Breast epithelium (tissue), 4 donors: ENCODE measurements around the gene TAS2R41. TPM values are rescaled to one million over a fixed set of nuclear protein-coding genes. Genes with fewer than 3 reads are reported as not detected.

Experiments used
- DNase-seq, 2 donors: peaks; one replicate each; pipeline ENCODE4 v3.0.0-alpha.2; 2019; ENCODE audit warnings: low spot score in 2 of 2
- H3K27ac ChIP-seq, 2 donors: fragments of 200-600 bp; sonication (generic) in 1 of 2; one replicate each; pipeline ENCODE4 v1.5.1; 2016 to 2019; ENCODE audit warnings: mild to moderate bottlenecking in 1 of 2
- H3K27me3 ChIP-seq, 2 donors: fragments of 200-600 bp; sonication (generic) in 1 of 2; one replicate each; pipeline versions ENCODE4 v1.5.1 to v1.6.0; 2017 to 2019; ENCODE audit warnings: control low read depth in 1 of 2, mild to moderate bottlenecking in 1 of 2
- H3K36me3 ChIP-seq: fragments of 200-600 bp; one replicate; pipeline ENCODE4 v1.5.1; 2019
- H3K4me1 ChIP-seq, 2 donors: fragments of 200-600 bp; sonication (generic); one replicate each; pipeline ENCODE4 v1.5.1; 2016 to 2019; ENCODE audit warnings: control low read depth in 1 of 2
- H3K4me3 ChIP-seq, 3 donors: fragments of 200-600 bp; sonication (generic); 1 replicate in 2 of 3; 2 replicates in 1 of 3; pipeline ENCODE4 v1.5.1; 2016 to 2019; ENCODE audit warnings: mild to moderate bottlenecking in 3 of 3, moderate library complexity in 2 of 3
- H3K9me3 ChIP-seq, 2 donors: fragments of 200-600 bp; sonication (generic) in 1 of 2; one replicate each; pipeline ENCODE4 v1.5.1; 2016 to 2019; ENCODE audit warnings: control low read depth in 1 of 2
- CTCF ChIP-seq, 3 donors: fragments of 450-650 bp; IDR thresholded peaks; one replicate each; pipeline ENCODE4 v1.5.1; 2016 to 2017; ENCODE audit warnings: antibody characterized with exemption in 3 of 3, mild to moderate bottlenecking in 3 of 3, moderate library complexity in 3 of 3
- POLR2A ChIP-seq: fragments of 450-650 bp; IDR thresholded peaks from one replicate; pipeline ENCODE4 v1.6.1; 2016; ENCODE audit warnings: antibody characterized with exemption, mild to moderate bottlenecking, moderate library complexity
- POLR2AphosphoS5 ChIP-seq, 3 donors: sonication (generic); formaldehyde crosslinking; IDR thresholded peaks; one replicate each; pipeline ENCODE4 v1.6.1; 2017; ENCODE audit warnings: antibody characterized with exemption in 3 of 3
- intact Hi-C: fragments of 100-400 bp; cut with DNase I; formaldehyde crosslinking; loops from one replicate; pipeline ENCODE4 v1.15.1; 2023; ENCODE audit warnings: low total_unique reads
- total RNA-seq, 3 donors: library from RNA; depleted of rRNA; stranded (reverse); fragments of >200 nt; gene quantifications; one replicate each; pipeline ENCODE4 v1.1.0, GENCODE V29; 2016

The TAS2R41 gene
- total RNA-seq, 3 donors from 2014 or later, result 0.66 to 1.3 TPM; not detected in 1

- TF ChIP-seq POLR2A (no peak), POLR2AphosphoS5 (IDR thresholded peaks at IDR 0.05) (no peak), CTCF (IDR thresholded peaks at IDR 0.05) (no peak)
- Histone ChIP-seq H3K4me1 (no peaks in the 10 kb centered on the region), H3K36me3 (no peaks in the 10 kb centered on the region), H3K27ac (no peak overlapping the region), H3K9me3 (no peaks in the 10 kb centered on the region), H3K27me3 (no peaks in the 10 kb centered on the region), H3K4me3 (no peak overlapping the region)
- intact Hi-C loops, result no loop called here
- no peak for DNase-seq
Observed at GRCh38 chr7:143495851-143496250, 18.2 kb downstream of the TAS2R41 start.

GRCh38 chr7:143496263-143496662, 18.6 kb downstream of the TAS2R41 start:
- Histone ChIP-seq H3K27me3 (no peaks in the 10 kb centered on the region), H3K4me1 (no peaks in the 10 kb centered on the region), H3K36me3 (no peaks in the 10 kb centered on the region), H3K4me3 (no peak overlapping the region), H3K27ac (no peak overlapping the region), H3K9me3 (no peaks in the 10 kb centered on the region)
- DNase-seq, result no peak
- intact Hi-C loops, result no loop called here
- TF ChIP-seq CTCF (IDR thresholded peaks at IDR 0.05), result no peak
- no peak for TF ChIP-seq POLR2A
- TF ChIP-seq POLR2AphosphoS5 (IDR thresholded peaks at IDR 0.05), result no peak

GRCh38 chr7:143497008-143497795, 19.5 kb downstream of the TAS2R41 start:
- TF ChIP-seq POLR2A, result no peak
- intact Hi-C loops, result no loop called here
- no peaks in the 10 kb centered on the region for H3K36me3 ChIP-seq
- H3K4me1 ChIP-seq, result no peaks in the 10 kb centered on the region
- no peak overlapping the region for H3K27ac ChIP-seq
- H3K9me3 ChIP-seq, result no peaks in the 10 kb centered on the region
- no peaks in the 10 kb centered on the region for H3K27me3 ChIP-seq
- H3K4me3 ChIP-seq, result no peak overlapping the region
- no peak for DNase-seq

GRCh38 chr7:143499246-143499645, 21.6 kb downstream of the TAS2R41 start:
- H3K27ac ChIP-seq, result peak overlapping the region in 1 of 2 donors; percentile 83
- TF ChIP-seq POLR2AphosphoS5 (IDR thresholded peaks at IDR 0.05) (no peak), CTCF (IDR thresholded peaks at IDR 0.05) (no peak), POLR2A (no peak)
- DNase-seq, result no peak
- no peaks in the 10 kb centered on the region for H3K36me3 ChIP-seq
- no peaks in the 10 kb centered on the region for H3K4me1 ChIP-seq
- intact Hi-C loops, result no loop called here
- H3K4me3 ChIP-seq, result no peak overlapping the region
- no peaks in the 10 kb centered on the region for H3K27me3 ChIP-seq
- no peaks in the 10 kb centered on the region for H3K9me3 ChIP-seq

- H3K9me3 ChIP-seq, result no peaks in the 10 kb centered on the region
- H3K4me1 ChIP-seq, result no peaks in the 10 kb centered on the region
- TF ChIP-seq POLR2AphosphoS5 (IDR thresholded peaks at IDR 0.05), result no peak
- TF ChIP-seq POLR2A, result no peak
- TF ChIP-seq CTCF (IDR thresholded peaks at IDR 0.05), result no peak
- H3K27ac ChIP-seq, result peak overlapping the region in 1 of 2 donors; percentile 83
- no peak for DNase-seq
- no peak overlapping the region for H3K4me3 ChIP-seq
- no peaks in the 10 kb centered on the region for H3K27me3 ChIP-seq
- no peaks in the 10 kb centered on the region for H3K36me3 ChIP-seq
- intact Hi-C loops, result no loop called here
Observed at GRCh38 chr7:143499743-143500348, 22.2 kb downstream of the TAS2R41 start.
